Activated T-helper 2 cell treated with anti-CD3 and anti-CD28 coated beads, Interferon-gamma antibody, Interleukin-2, Interleukin-4, amounts not matched to agents 10 μg/mL and 5 μg/mL and 100 μg/mL, durations not matched to agents 14 hours and 24 hours and 36 hours (primary cell): Measurements from ENCODE around the gene GATAD1. TPM values are rescaled to one million over a fixed set of nuclear protein-coding genes. Genes with fewer than 3 reads are reported as not detected.
"Not testable (repeated sequence)": the region's sequence is repeated elsewhere in the genome, so short reads cannot be mapped to it uniquely, and the experiment has no call there.

Experiments used
- DNase-seq: peaks from one replicate; pipeline ENCODE4 v3.0.0; 2021; ENCODE audit warnings: low spot score
- H3K27ac Mint-ChIP-seq: one replicate; pipeline ENCODE4 v1.8.0; 2021; ENCODE audit warnings: mixed read lengths
- H3K27me3 Mint-ChIP-seq: one replicate; pipeline ENCODE4 v1.8.0; 2021; ENCODE audit warnings: low read depth, mixed read lengths
- H3K36me3 Mint-ChIP-seq: one replicate; pipeline ENCODE4 v1.8.0; 2021; ENCODE audit warnings: low read depth, mixed read lengths
- H3K4me1 Mint-ChIP-seq: one replicate; pipeline ENCODE4 v1.8.0; 2021; ENCODE audit warnings: low read depth, mixed read lengths
- H3K4me3 Mint-ChIP-seq: one replicate; pipeline ENCODE4 v1.8.0; 2021; ENCODE audit warnings: low read depth, mild to moderate bottlenecking, moderate library complexity, mixed read lengths
- H3K9me3 Mint-ChIP-seq: one replicate; pipeline ENCODE4 v1.8.0; 2021; ENCODE audit warnings: mixed read lengths
- intact Hi-C: fragments of 100-400 bp; cut with micrococcal nuclease; formaldehyde crosslinking; loops from one replicate; pipeline ENCODE4 v1.15.1; 2023
- total RNA-seq: library from RNA; stranded (reverse); gene quantifications from 2 replicates; pipeline ENCODE4 v1.2.3, GENCODE V29; 2022

Gene GATAD1
- total RNA-seq, 1 donor from 2014 or later, result 25.1 TPM

GRCh38 chr7:92421676-92422435 is 25.4 kb upstream of the GATAD1 start:
- intact Hi-C loops, result loop anchor here (5.0 kb wide), 1 partner anchor 175 kb away; the partner anchor contains the start of genes ANKIB1 and KRIT1
- Mint-ChIP-seq H3K9me3 (no peaks in the 10 kb centered on the region), H3K36me3 (no peaks in the 10 kb centered on the region), H3K27ac (no peak overlapping the region), H3K4me1 (peaks cover 14% of the 10 kb centered on the region), H3K27me3 (peaks cover 4% of the 10 kb centered on the region), H3K4me3 (no peak overlapping the region)
- no peak for DNase-seq

- Mint-ChIP-seq H3K27ac (no peak overlapping the region), H3K36me3 (no peaks in the 10 kb centered on the region), H3K27me3 (peaks cover 5% of the 10 kb centered on the region), H3K4me3 (no peak overlapping the region), H3K9me3 (no peaks in the 10 kb centered on the region), H3K4me1 (peaks cover 14% of the 10 kb centered on the region)
- no peak for DNase-seq
- intact Hi-C loops, result loop anchor here (5.0 kb wide), 1 partner anchor 176 kb away; the partner anchor contains the start of genes ANKIB1 and KRIT1
Measured at GRCh38 chr7:92422926-92423325, 24.4 kb upstream of the GATAD1 start.

GRCh38 chr7:92423710-92424131 is 23.6 kb upstream of the GATAD1 start:
- peaks cover 5% of the 10 kb centered on the region for H3K27me3 Mint-ChIP-seq
- no peak for DNase-seq
- H3K4me1 Mint-ChIP-seq, result peaks cover 14% of the 10 kb centered on the region
- H3K4me3 Mint-ChIP-seq, result peak overlapping the region; percentile 32
- H3K27ac Mint-ChIP-seq, result no peak overlapping the region
- H3K9me3 Mint-ChIP-seq, result no peaks in the 10 kb centered on the region
- no peaks in the 10 kb centered on the region for H3K36me3 Mint-ChIP-seq
- intact Hi-C loops, result loop anchor here (1.0 to 5.0 kb wide), 3 partner anchors 24 to 243 kb away; partner anchors contain the start of genes ANKIB1, GATAD1 and KRIT1

GRCh38 chr7:92425311-92425947 is 21.9 kb upstream of the GATAD1 start:
- no peaks in the 10 kb centered on the region for H3K36me3 Mint-ChIP-seq
- no peak for DNase-seq
- no peak overlapping the region for H3K27ac Mint-ChIP-seq
- no peaks in the 10 kb centered on the region for H3K9me3 Mint-ChIP-seq
- intact Hi-C loops, result no loop called here
- H3K27me3 Mint-ChIP-seq, result peaks cover 7% of the 10 kb centered on the region
- H3K4me3 Mint-ChIP-seq, result no peak overlapping the region
- H3K4me1 Mint-ChIP-seq, result peaks cover 19% of the 10 kb centered on the region

GRCh38 chr7:92427193-92427592 is 20.1 kb upstream of the GATAD1 start:
- peaks cover 19% of the 10 kb centered on the region for H3K4me1 Mint-ChIP-seq
- H3K9me3 Mint-ChIP-seq, result no peaks in the 10 kb centered on the region
- H3K4me3 Mint-ChIP-seq, result no peak overlapping the region
- intact Hi-C loops, result no loop called here
- H3K27me3 Mint-ChIP-seq, result peaks cover 10% of the 10 kb centered on the region
- no peaks in the 10 kb centered on the region for H3K36me3 Mint-ChIP-seq
- no peak for DNase-seq
- H3K27ac Mint-ChIP-seq, result no peak overlapping the region

GRCh38 chr7:92432299-92432946 is 14.9 kb upstream of the GATAD1 start:
- H3K4me3 Mint-ChIP-seq, result no peak overlapping the region
- peaks cover 5% of the 10 kb centered on the region for H3K4me1 Mint-ChIP-seq
- peaks cover 4% of the 10 kb centered on the region for H3K27me3 Mint-ChIP-seq
- no peaks in the 10 kb centered on the region for H3K9me3 Mint-ChIP-seq
- no peak overlapping the region for H3K27ac Mint-ChIP-seq
- intact Hi-C loops, result no loop called here
- no peaks in the 10 kb centered on the region for H3K36me3 Mint-ChIP-seq
- DNase-seq, result no peak

GRCh38 chr7:92433019-92433418 is 14.3 kb upstream of the GATAD1 start:
- Mint-ChIP-seq H3K4me3 (no peak overlapping the region), H3K4me1 (peaks cover 5% of the 10 kb centered on the region), H3K9me3 (no peaks in the 10 kb centered on the region), H3K27ac (no peak overlapping the region), H3K27me3 (peaks cover 4% of the 10 kb centered on the region), H3K36me3 (no peaks in the 10 kb centered on the region)
- intact Hi-C loops, result no loop called here
- DNase-seq, result no peak

GRCh38 chr7:92435542-92435941 is 11.7 kb upstream of the GATAD1 start:
- Mint-ChIP-seq H3K9me3 (no peaks in the 10 kb centered on the region), H3K27ac (no peak overlapping the region), H3K4me3 (no peak overlapping the region), H3K36me3 (no peaks in the 10 kb centered on the region), H3K27me3 (peaks cover 2% of the 10 kb centered on the region), H3K4me1 (no peaks in the 10 kb centered on the region)
- no peak for DNase-seq
- intact Hi-C loops, result no loop called here

GRCh38 chr7:92436612-92437445 is 10.5 kb upstream of the GATAD1 start:
- intact Hi-C loops, result no loop called here
- no peaks in the 10 kb centered on the region for H3K27me3 Mint-ChIP-seq
- no peaks in the 10 kb centered on the region for H3K36me3 Mint-ChIP-seq
- no peak overlapping the region for H3K4me3 Mint-ChIP-seq
- no peaks in the 10 kb centered on the region for H3K9me3 Mint-ChIP-seq
- DNase-seq, result no peak
- H3K27ac Mint-ChIP-seq, result no peak overlapping the region
- H3K4me1 Mint-ChIP-seq, result no peaks in the 10 kb centered on the region

- peaks cover 2% of the 10 kb centered on the region for H3K27me3 Mint-ChIP-seq
- intact Hi-C loops, result no loop called here
- no peaks in the 10 kb centered on the region for H3K36me3 Mint-ChIP-seq
- no peak for DNase-seq
- no peaks in the 10 kb centered on the region for H3K9me3 Mint-ChIP-seq
- H3K27ac Mint-ChIP-seq, result no peak overlapping the region
- no peak overlapping the region for H3K4me3 Mint-ChIP-seq
- no peaks in the 10 kb centered on the region for H3K4me1 Mint-ChIP-seq
Measured at GRCh38 chr7:92437956-92438491, 9.3 kb upstream of the GATAD1 start.

GRCh38 chr7:92442720-92443119 is 4.6 kb upstream of the GATAD1 start:
- not testable (repeated sequence) for DNase-seq, H3K4me1 Mint-ChIP-seq, H3K9me3 Mint-ChIP-seq, H3K4me3 Mint-ChIP-seq, H3K36me3 Mint-ChIP-seq, H3K27me3 Mint-ChIP-seq, H3K27ac Mint-ChIP-seq
- intact Hi-C loops, result loop anchor here (10.0 kb wide), 1 partner anchor 1358 kb away; no protein-coding TSS in a partner anchor

GRCh38 chr7:92446869-92447344 is 375 bp upstream of the GATAD1 start:
- no peak for DNase-seq
- H3K4me3 Mint-ChIP-seq, result peak overlapping the region; percentile 80
- intact Hi-C loops, result loop anchor here (1.0 to 10.0 kb wide), 8 partner anchors 23 to 1362 kb away; partner anchors contain the start of genes AKAP9, ANKIB1, CYP51A1 and KRIT1
- peaks cover 19% of the 10 kb centered on the region for H3K36me3 Mint-ChIP-seq
- H3K27ac Mint-ChIP-seq, result peak overlapping the region; percentile 86
- H3K4me1 Mint-ChIP-seq, result peaks cover 15% of the 10 kb centered on the region
- H3K9me3 Mint-ChIP-seq, result no peaks in the 10 kb centered on the region
- H3K27me3 Mint-ChIP-seq, result peaks cover 2% of the 10 kb centered on the region
